GM21576 (cell line): ENCODE results near the gene TMEM82.

ENCODE experiments used
- ATAC-seq: cut with Tn5 transposase; IDR thresholded peaks from one replicate; pipeline ENCODE4 v1.9.1; 2021; ENCODE audit warnings: mild to moderate bottlenecking, moderate library complexity; ENCODE audit not compliant: unreplicated experiment

Gene TMEM82

GRCh38 chr1:15755021-15755645 is 12.8 kb downstream of the TMEM82 start:
- no peak for ATAC-seq

- ATAC-seq: no peak
Measured at GRCh38 chr1:15755646-15756040, 13.3 kb downstream of the TMEM82 start.

- no peak for ATAC-seq
Measured at GRCh38 chr1:15756143-15757015, 14.1 kb downstream of the TMEM82 start.

GRCh38 chr1:15757016-15757543 is 14.8 kb downstream of the TMEM82 start:
- no peak for ATAC-seq

GRCh38 chr1:15757575-15758342 is 15.5 kb downstream of the TMEM82 start:
- ATAC-seq: no peak

GRCh38 chr1:15758343-15758931 is 16.1 kb downstream of the TMEM82 start, which contains the start of gene FBLIM1:
Gene FBLIM1 (plus strand): TSS chr1:15758795. CDS start chr1:15764984, 6,189 bp downstream.
- no peak for ATAC-seq

- ATAC-seq: no peak
Measured at GRCh38 chr1:15758953-15759661, 16.8 kb downstream of the TMEM82 start.

GRCh38 chr1:15760520-15761211 is 18.4 kb downstream of the TMEM82 start:
- no peak for ATAC-seq

- no peak for ATAC-seq
Measured at GRCh38 chr1:15761366-15762128, 19.2 kb downstream of the TMEM82 start.

- ATAC-seq: no peak
Measured at GRCh38 chr1:15762546-15762945, 20.2 kb downstream of the TMEM82 start.

- ATAC-seq: no peak
Measured at GRCh38 chr1:15764269-15764764, 22.0 kb downstream of the TMEM82 start.

GRCh38 chr1:15764890-15765289 is 22.6 kb downstream of the TMEM82 start:
- no peak for ATAC-seq

GRCh38 chr1:15765495-15766194 is 23.3 kb downstream of the TMEM82 start:
- ATAC-seq: no peak

- ATAC-seq: no peak
Measured at GRCh38 chr1:15767941-15768340, 25.6 kb downstream of the TMEM82 start.

- ATAC-seq: no peak
Measured at GRCh38 chr1:15768388-15768787, 26.1 kb downstream of the TMEM82 start.

GRCh38 chr1:15770313-15770962 is 28.1 kb downstream of the TMEM82 start:
- no peak for ATAC-seq

GRCh38 chr1:15771836-15772515 is 29.7 kb downstream of the TMEM82 start:
- no peak for ATAC-seq
